Measurements from ENCODE around the gene COLEC12.

COLEC12 gene

GRCh38 chr18:350953-351572, 149.4 kb downstream of the COLEC12 start:
- no peak for DNase-seq (ENCODE audit: low read depth)
- no peak for TF ChIP-seq CTCF (IDR thresholded peaks at IDR 0.05; ENCODE audit: insufficient read depth, low read depth, low read length, missing control alignments)
- no peak overlapping the region for H3K4me3 ChIP-seq (ENCODE audit: low read length)

- no peak for TF ChIP-seq CTCF (IDR thresholded peaks at IDR 0.05; ENCODE audit: insufficient read depth, low read depth, low read length, missing control alignments)
- DNase-seq (ENCODE audit: low read depth): no peak
Measured at GRCh38 chr18:346600-346999, 153.9 kb downstream of the COLEC12 start.

GRCh38 chr18:341102-341501, 159.4 kb downstream of the COLEC12 start:
- no peak overlapping the region for H3K4me3 ChIP-seq (ENCODE audit: low read length)
- TF ChIP-seq CTCF (IDR thresholded peaks at IDR 0.05; ENCODE audit: insufficient read depth, low read depth, low read length, missing control alignments): no peak
- DNase-seq (ENCODE audit: low read depth): no peak

More at GRCh38 chr18:346600-346999, 153.9 kb downstream of the COLEC12 start:
- H3K4me3 ChIP-seq (ENCODE audit: low read length): no peak overlapping the region

GRCh38 chr18:340044-340443, 160.5 kb downstream of the COLEC12 start:
- no peak overlapping the region for H3K4me3 ChIP-seq (ENCODE audit: low read length)
- DNase-seq (ENCODE audit: low read depth): no peak
- TF ChIP-seq CTCF (IDR thresholded peaks at IDR 0.05; ENCODE audit: insufficient read depth, low read depth, low read length, missing control alignments): no peak

- no peak for TF ChIP-seq CTCF (IDR thresholded peaks at IDR 0.05; ENCODE audit: insufficient read depth, low read depth, low read length, missing control alignments)
- no peak for DNase-seq (ENCODE audit: low read depth)
- no peak overlapping the region for H3K4me3 ChIP-seq (ENCODE audit: low read length)
Measured at GRCh38 chr18:339200-339599, 161.3 kb downstream of the COLEC12 start.

- H3K4me3 ChIP-seq (ENCODE audit: low read length): no peak overlapping the region
- no peak for DNase-seq (ENCODE audit: low read depth)
- no peak for TF ChIP-seq CTCF (IDR thresholded peaks at IDR 0.05; ENCODE audit: insufficient read depth, low read depth, low read length, missing control alignments)
Measured at GRCh38 chr18:336713-337112, 163.8 kb downstream of the COLEC12 start.

GRCh38 chr18:335733-336132, 164.8 kb downstream of the COLEC12 start:
- H3K4me3 ChIP-seq (ENCODE audit: low read length): no peak overlapping the region
- TF ChIP-seq CTCF (IDR thresholded peaks at IDR 0.05; ENCODE audit: insufficient read depth, low read depth, low read length, missing control alignments): no peak
- DNase-seq (ENCODE audit: low read depth): no peak
